NOMO-1 (cell line): ENCODE results near the gene ZNF827.
A peak's percentile ranks its signal among the peaks of the same experiment; 100 is the strongest.

ENCODE experiments used
- DNase-seq, 2 experiments: peaks; one replicate each; lab custom pipeline; 2025; ENCODE audit not compliant: unreplicated experiment in 2 of 2; lab: John Stamatoyannopoulos, UW

ZNF827 gene

DNA sequence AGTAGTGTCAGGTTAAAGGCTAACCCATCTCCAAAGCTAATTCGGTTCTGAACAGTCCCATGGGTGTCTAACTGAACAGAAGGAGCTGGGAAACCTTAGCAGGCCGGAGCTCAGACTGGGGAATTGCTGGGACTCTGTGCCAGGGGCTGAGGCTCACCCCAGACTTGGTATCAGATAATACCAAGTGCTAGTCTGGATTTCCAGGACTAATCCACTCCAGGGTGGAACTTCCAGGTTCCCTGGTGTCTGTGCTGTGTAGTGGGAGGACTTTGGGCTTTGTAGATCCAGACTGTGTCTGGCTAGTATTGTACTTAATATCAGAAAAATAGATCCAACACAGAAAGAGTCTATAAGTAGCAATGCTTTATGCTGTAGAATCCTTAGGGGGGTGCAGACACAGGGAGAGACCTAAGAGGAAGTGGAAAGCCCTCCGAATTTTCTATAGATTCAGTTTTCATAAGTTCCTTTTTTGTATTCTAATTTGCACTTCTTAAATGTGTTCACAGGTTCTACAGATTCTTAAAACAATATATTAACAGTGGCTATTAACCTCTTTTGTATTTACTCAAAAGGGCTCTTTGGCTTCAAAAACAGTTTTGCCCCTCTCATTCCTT, 4.1 kb downstream of the ZNF827 start:
- DNase-seq, result peak; percentile 8 to 51

DNA sequence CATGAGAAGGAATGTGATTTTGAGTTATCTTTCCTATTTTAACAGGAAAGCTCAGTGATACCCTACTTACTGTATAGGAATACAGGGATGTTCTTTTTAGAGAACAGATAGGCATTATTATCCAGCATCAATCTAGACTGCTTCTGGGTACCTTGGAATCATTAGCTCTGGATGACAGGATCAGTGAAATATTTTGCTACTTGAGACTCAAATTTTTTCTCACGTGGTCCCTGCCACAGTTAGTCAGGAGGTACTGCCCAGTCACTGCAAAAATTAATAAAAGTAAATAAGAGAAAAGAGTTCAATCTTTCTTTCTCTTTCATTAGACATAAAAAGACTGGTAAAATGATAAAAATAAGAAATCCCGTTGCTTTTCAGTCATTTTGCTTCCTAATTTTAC, 5.5 kb downstream of the ZNF827 start:
- DNase-seq, result no peak

DNA sequence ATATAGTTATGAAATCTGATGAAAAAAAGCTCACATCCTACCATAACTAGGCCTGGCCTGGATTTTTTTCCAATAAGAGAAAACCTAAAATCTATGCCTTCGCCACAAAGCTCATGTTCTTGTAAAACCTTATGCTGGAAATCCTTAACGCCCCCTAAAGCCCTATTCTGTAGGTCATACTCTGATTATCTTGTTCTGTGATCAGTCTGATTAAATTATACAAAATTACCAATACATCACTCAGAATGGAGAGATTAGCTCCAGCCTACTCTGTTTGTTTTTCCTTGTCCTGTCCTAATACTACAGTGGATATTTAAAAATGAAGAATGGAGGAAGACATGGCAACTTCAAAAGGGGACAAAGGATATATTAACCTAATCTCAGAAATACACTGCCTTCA, 7.2 kb downstream of the ZNF827 start:
- DNase-seq, result no peak

DNA sequence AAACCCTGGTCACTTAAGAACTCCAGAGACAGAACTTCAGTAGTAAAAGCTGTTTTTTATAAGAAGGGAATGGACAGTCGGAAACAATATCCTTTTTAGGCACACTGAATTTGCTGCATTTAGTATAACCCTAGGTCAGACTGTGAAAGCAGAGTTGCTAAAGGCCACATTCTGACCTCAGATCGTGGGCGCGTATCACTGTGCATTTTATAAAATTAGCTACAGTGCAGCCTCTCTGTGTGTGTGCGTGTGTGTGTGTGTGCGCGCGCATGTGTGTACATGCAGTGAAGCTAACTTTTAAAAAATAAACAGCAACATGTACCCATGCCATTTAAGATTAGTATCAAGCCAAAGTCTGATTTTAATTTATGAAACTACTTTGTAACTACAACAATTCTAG, 8.0 kb downstream of the ZNF827 start:
- no peak for DNase-seq

DNA sequence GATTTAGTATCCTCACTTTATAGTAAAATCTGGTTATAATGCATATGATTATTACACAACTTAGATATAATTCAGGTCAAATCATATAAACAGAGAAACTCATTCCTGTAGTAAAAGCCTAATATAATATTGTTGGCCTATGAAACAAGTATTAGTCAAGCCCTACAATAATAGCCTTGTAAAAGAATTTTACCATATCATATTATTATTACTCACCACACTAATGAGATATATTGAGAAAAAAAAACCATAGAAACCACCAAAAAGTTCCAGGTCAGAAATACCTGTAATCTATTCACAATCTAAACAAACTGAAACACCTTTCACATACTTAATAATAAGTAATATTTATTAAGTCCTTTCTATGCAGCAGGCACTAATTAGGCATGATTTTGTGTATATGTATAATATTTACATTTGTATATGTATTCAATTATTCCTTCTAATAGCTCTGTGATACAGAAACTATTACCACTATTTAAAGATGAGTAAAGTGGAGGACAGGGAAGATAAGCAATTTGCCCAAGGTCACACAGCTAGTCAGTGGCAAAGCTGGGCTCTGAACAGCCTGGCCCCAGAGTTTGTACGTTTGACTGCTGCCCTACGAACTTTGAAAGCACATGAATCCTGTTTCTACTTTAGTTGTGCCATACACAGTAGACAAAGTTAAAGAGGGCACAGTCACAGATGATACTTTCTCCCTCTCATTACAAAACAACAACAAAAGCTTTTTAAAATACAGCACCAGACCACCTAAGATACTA, 9.0 kb downstream of the ZNF827 start:
- DNase-seq, result no peak

DNA sequence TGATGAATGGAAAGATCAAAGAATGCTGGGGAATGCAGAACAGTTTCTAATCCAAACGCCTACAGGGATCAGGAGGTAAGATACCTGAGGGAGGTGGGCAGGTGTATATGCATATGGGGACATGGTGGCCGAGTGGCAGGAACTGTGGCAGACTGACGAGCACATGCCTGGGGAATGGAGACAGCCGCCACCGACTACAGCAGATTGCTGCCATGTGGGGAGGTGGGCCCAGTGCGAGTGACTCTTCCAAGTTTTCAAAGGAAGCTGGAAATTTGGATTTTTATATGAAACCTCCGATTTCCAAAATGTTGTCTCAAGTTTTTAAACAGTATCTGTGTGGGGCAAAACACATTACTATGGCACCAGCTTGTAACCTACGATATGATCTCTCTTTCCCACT, 9.9 kb downstream of the ZNF827 start:
- no peak for DNase-seq

DNA sequence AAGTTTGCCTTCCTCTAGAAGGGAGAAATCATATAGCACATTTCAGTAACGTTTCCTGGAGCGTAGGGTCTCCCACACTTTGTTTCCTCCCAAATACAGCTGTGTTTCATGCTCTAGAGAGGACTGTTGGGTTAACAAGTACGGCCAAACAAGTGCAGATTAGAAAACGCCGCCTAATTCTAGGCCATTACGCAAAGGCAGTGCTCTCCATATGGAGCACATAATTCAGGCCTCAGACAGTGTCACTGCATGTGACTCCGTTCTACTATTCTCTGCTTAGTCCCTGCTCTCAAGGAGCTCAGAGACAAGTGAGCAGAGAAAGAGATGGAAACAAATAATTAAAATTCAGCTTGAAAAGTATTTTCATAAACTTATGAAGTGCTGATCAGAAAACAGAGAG, 11.6 kb downstream of the ZNF827 start:
- no peak for DNase-seq

DNA sequence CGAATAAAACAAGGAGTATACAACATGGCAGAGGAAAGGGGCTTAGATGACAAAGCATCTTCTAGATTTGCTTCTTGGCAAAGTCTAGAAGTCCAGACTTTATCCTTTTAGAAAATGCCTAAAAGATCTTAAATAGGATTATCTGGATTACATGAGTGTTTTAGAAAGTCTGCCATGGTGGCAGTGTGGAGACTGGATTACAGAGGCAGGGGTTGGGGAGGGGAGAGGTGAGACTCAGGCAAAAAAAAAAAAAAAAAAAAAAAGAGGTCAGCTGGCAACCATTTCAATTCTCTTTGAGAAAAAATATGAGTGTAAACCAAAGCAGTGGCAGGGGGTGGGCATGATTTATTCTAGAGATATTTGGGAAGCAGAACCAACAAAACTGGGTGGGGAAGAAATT, 17.4 kb downstream of the ZNF827 start:
- DNase-seq, result no peak

DNA sequence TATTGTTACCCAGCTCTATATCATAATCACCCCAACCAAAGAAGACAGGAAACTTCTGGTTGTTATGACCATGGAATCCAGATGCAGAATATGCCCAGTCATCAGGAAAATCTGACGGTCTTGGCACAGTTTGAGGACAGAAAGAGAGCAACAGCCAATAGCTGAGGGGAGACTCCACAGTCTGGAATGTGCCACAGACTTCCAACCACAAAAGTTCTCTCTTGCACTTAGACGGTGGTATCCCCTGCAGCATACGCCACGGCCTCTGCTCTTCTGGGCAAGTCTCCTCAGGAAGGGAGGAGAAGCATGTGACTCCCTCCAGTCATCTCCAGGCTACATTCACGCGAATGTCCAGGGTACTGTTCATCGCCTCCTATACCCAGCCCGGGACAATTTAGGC, 18.4 kb downstream of the ZNF827 start:
- DNase-seq, result no peak

DNA sequence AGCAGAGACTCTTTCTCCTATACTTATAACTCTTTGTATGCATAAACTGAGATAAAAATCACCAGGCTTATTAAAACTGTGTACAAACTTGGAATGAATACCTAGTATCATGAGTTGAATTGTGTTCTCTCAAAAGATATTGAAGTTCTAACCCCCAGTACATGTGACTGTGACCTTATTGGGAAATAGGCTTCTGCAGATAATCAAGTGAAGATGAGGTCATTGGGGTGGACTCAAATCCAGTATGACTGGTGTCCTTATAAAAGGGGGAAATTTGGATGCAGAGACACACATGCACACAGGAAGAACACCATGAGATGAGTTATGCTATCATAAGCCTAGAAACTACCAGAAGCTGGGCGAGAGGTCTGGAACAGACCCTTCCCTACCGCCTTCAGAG, 26.2 kb downstream of the ZNF827 start:
- DNase-seq, result no peak

DNA sequence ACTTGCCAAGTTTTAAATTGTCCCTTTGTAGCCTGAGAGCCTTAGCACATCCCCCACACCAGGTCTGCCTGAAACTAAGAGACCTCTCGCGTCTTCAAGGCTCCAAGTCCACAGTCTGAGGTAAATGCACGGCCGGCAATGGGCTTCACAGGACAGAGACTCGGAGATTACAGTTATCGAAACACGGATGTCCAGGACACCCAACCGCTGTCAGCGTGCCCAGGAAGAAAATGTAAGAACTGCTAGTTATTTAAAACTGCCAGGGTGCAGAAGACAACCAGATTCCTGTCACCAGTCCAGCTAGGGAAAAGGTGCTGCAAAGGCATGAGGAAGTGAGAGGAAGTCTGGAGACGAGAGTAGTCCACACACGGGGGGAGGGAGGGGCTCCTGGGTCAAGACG, 28.9 kb downstream of the ZNF827 start:
- no peak for DNase-seq

DNA sequence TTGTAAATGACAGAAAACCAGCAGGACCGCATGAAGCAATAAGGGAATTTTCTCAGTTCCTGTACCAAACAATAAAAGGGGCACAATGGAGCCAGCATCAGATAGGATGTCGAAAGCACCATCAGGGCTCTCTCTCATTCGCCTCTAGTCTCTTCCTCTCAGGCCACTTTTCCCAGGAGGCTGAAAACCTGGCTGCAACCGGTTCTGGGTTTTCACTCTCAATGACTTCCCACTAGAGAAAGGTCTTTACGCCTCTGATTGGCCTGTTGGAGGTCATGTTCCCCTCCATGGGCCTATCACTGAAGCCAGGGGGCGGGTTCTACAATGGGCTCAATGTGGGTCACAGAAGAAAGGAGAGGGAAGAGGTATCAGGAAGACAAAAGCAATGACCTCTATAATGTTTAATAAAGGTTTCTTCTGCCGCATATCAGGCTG, 29.3 kb downstream of the ZNF827 start:
- DNase-seq, result no peak

DNA sequence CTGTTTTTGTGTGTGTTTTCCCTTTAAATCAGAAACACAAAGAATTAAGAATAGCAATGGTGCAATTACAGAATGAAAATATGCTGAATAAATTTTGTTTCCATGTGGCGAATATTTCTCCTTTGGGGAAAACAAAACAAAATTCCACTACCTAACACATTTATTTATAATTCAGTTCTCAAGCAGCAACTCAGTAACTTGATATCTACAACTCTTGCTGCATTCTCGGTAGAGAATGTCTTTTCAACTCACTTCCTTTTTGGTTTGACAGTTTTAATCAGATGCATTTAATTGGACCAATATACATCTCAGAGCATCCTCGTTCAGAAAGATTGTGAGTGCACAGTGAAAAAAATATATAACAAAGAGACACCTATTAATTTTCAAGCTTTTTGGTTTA, 30.8 kb downstream of the ZNF827 start:
- no peak for DNase-seq

DNA sequence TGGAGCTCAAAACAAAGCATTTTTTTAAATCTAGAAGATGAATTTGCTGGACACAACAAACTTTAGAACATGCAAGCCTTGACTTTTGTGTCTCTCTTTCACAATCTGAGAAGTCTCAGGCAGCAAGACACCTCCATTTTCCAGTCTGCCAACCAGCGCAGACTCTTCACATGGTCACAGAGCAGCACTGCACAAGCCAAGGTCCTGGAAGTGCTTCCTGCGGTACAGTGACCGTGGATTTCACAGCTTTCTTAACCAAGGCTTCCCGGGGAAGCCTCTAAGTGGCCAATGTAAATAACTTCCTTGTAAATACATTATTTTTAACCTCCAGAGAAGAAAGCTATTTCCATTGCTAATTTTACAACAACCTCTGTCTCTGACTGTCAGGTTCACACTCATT, 31.2 kb downstream of the ZNF827 start:
- DNase-seq, result no peak

DNA sequence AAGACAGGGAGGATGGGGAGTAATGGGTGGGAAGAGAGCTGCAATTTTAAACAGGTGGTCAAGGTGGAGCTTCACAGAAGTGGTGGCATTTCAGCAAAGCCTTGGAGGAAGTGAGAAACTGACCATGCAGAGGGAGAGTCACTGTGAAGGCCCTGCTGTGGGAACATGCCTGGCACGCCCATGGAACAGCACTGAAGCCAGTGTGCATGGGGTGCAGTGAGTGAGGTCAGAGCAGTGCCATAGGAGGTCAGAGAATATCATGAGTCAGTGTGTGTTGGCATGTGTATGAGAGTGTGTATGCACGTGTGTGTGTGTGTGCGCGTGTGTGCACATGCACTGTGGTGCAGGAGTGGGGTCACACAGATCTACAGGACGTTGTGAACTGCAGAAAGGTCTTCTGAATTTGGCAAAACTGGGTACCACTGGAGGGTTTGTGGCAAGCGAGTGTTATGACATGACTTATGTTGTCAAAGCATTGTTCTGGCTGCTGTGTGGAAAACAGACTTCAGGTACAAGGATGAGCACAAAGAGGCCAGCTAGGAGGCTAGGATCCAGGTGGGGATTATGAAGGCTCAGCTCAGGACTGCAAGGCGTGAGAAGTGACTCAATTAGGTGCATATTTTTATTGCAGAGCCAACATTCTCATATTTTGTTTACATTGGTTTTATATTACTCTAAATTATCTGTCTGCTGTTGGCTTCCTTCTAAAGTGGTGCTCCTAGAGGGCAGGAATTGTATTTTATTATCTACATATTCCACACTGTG, 34.0 kb downstream of the ZNF827 start:
- no peak for DNase-seq

DNA sequence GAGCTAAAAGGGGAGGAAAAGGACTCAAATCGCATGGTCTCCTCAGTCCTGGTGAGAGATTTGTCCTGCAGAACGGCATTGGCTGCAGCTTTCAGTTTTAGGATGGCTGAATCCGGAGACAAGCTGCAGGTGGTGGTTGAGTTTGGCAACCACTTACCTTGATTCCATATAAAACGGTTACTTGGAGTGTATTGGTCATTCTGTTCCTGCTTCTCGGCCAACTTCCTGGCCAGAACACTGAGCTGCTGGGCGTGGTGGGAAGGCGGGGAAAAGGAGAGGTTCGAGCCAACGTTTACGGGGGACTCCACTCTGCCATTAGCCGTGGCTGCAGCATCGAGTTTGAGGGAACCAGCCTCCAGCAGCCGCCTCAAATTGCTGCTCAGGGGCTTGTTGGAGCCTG, 36.1 kb downstream of the ZNF827 start:
- no peak for DNase-seq

DNA sequence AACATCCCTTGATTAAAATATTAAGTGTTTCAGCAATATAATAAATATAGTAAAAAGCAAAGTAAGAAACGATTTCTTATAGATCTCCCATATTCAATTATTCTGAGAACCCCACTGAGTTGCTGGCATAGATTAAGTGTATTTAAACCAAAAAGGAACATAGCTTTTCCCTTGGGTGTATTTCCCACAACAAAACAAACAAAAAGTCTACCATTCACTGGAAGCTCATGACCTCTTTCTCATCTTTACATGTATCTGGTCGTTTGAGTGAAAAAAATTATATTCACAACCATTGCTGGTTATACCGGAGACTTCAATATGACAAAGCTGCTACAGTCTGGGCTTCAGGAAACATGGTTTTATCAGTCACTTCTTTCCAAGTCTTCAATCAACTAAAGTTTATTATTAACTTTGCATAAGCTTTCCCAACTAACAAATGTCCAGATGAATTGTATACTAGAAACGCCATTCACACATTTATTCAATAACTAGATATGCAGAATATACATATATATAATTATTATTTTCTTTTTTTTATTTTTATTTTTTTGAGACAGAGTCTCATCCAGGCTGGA, 38.6 kb downstream of the ZNF827 start:
- no peak for DNase-seq

DNA sequence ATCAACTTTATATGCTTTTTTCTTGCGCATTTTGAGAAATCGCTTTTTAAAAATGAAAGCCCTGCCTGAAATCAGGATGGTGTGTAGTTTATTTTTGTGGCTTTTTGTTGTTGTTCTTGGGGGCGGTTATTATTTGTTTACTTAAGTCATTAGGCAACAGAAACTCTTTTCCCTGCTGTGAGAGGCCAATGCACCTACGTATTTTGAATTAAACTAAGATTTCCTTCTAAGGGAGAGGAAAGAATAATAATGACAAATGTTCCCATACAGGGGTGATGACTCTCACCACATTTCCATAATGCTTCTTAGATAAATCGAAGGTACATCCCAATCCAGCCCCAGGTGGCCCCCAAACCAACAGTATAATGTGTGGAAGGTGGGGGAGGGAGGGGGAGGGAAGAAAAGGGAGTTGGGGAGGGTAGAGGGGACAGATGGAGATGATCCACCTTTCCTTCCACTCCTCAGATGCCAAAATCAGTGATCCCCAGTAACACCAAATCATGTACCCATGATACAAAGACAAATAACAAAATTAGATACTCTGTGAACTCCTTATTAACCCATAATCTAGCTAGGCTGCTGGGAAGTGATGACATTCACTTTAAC, 39.6 kb downstream of the ZNF827 start:
- no peak for DNase-seq

DNA sequence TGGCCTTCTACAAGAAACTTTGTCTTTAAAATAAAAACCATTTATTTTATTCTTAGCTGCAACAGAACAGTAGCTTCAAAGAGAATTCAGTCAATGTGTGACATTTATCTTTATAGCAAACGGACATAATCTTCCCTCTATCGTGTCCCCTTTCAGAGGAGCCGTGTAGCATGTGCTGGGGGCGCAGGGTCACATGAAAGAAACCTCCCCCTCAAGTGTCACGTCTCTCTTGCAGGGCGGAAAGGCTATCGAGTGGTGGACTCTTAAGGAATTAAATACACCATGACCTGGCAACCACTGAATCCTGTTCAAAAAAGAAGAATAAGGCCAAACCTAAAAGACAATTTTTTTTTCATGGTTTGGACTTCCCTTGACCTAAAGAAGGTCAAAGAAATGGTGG, 40.2 kb downstream of the ZNF827 start:
- no peak for DNase-seq

DNA sequence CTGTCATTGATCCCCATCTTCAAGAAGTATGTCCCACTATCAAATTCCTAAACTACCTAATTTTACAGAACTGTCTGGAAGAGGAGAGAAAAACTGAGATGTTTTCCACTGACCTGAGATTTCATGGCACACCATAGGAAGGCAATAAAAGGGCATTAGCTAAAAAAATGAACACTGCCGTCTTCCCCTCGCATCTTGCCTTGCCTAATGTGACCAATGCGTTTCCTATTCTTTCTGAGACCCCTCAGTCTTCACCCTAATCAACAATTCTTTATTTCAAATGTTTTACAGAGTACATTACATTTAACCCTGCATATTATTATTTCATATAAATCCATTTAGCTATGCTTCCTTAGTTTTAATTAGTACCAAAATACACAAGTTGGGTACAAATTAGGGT, 43.6 kb downstream of the ZNF827 start:
- DNase-seq, result no peak

DNA sequence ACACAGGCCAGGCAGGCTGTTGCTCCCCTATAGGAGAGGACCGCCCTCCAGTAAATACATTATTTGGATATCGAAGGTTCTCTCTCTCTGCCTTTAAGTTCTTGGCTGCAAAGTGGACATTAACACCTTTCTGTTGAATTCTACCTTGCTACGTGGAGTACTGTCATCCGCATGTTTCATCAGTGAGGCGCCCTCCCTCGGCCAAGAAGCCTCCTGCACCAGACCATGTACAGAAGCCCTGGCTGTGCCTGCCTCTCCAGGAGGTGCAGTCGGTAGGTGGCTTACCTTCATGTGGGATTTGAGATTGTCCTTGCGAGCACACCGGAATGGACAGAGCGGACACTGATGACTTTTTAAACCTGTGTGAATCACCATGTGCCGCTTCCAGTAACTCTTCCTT, 46.7 kb downstream of the ZNF827 start:
- DNase-seq, result no peak
